HL-60 (cell line): Measurements from ENCODE around the gene ARL2BP.

Experiments
- DNase-seq, 2 experiments: peaks; one replicate each; pipeline ENCODE4 v3.0.0-alpha.2; 2010 to 2020; ENCODE audit warnings: low read depth in 1 of 2, low spot score in 1 of 2
- H3K27ac ChIP-seq: fragments of 250-450 bp; sonication (Bioruptor Pico); replicated peaks from 2 replicates; pipeline ENCODE4 v1.5.1; 2020; ENCODE audit warnings: mild to moderate bottlenecking, moderate library complexity
- H3K27me3 ChIP-seq: fragments of 250-450 bp; sonication (Bioruptor Pico); 2 replicates; pipeline ENCODE4 v1.5.1; 2021; ENCODE audit warnings: mild to moderate bottlenecking, moderate library complexity; ENCODE audit not compliant: insufficient read depth, poor library complexity, severe bottlenecking
- H3K4me3 ChIP-seq: replicated peaks from 2 replicates; pipeline ENCODE4 v1.5.1; 2011; ENCODE audit warnings: mild to moderate bottlenecking, control low read depth, low read length; ENCODE audit not compliant: insufficient read depth
- CTCF ChIP-seq: IDR thresholded peaks from one replicate; pipeline ENCODE4 v1.5.1; 2011; ENCODE audit warnings: low read length, control low read depth, inconsistent platforms; ENCODE audit not compliant: insufficient read depth
- GABPA ChIP-seq: IDR thresholded peaks from 2 replicates; pipeline ENCODE4 v1.6.1; 2012; ENCODE audit warnings: low read depth
- POLR2AphosphoS5 ChIP-seq: IDR thresholded peaks from 2 replicates; pipeline ENCODE4 v1.6.1; 2012; ENCODE audit warnings: low read depth
- REST ChIP-seq: IDR thresholded peaks from 2 replicates; pipeline ENCODE4 v1.6.1; 2012; ENCODE audit warnings: low read depth; ENCODE audit not compliant: insufficient replicate concordance
- SPI1 ChIP-seq: IDR thresholded peaks from 2 replicates; pipeline ENCODE4 v1.6.1; 2012; ENCODE audit warnings: low read depth, mild to moderate bottlenecking, borderline replicate concordance

ARL2BP gene

GRCh38 chr16:57251352-57251751, 6.3 kb downstream of the ARL2BP start:
- TF ChIP-seq REST, result no peak
- TF ChIP-seq GABPA, result no peak
- TF ChIP-seq POLR2AphosphoS5, result no peak
- TF ChIP-seq SPI1, result no peak
- no peak for TF ChIP-seq CTCF

GRCh38 chr16:57252148-57252721, 7.2 kb downstream of the ARL2BP start:
- no peak overlapping the region for H3K4me3 ChIP-seq
- H3K27me3 ChIP-seq, result no peaks in the 10 kb centered on the region
- no peak overlapping the region for H3K27ac ChIP-seq
- no peak for DNase-seq
- TF ChIP-seq REST (no peak), POLR2AphosphoS5 (no peak), CTCF (no peak), SPI1 (no peak), GABPA (no peak)

More at GRCh38 chr16:57251352-57251751, 6.3 kb downstream of the ARL2BP start:
- Histone ChIP-seq H3K4me3 (no peak overlapping the region), H3K27me3 (no peaks in the 10 kb centered on the region), H3K27ac (no peak overlapping the region)
- no peak for DNase-seq

- TF ChIP-seq GABPA (no peak), CTCF (no peak), SPI1 (no peak), POLR2AphosphoS5 (no peak), REST (no peak)
- no peak for DNase-seq
- no peaks in the 10 kb centered on the region for H3K27me3 ChIP-seq
- no peak overlapping the region for H3K4me3 ChIP-seq
- H3K27ac ChIP-seq, result no peak overlapping the region
Measured at GRCh38 chr16:57253466-57253865, 8.4 kb downstream of the ARL2BP start.
